Stimulated activated CD4-positive, alpha-beta T cell treated with anti-CD3 and anti-CD28 coated beads, Interleukin-2, amount 100 ng/mL, for 4 hours (primary cell): ENCODE data around the gene ARHGAP26.

Experiments
- DNase-seq: peaks from one replicate; pipeline ENCODE4 v3.0.0-alpha.2; 2020; ENCODE audit warnings: low read depth

The ARHGAP26 gene

DNA sequence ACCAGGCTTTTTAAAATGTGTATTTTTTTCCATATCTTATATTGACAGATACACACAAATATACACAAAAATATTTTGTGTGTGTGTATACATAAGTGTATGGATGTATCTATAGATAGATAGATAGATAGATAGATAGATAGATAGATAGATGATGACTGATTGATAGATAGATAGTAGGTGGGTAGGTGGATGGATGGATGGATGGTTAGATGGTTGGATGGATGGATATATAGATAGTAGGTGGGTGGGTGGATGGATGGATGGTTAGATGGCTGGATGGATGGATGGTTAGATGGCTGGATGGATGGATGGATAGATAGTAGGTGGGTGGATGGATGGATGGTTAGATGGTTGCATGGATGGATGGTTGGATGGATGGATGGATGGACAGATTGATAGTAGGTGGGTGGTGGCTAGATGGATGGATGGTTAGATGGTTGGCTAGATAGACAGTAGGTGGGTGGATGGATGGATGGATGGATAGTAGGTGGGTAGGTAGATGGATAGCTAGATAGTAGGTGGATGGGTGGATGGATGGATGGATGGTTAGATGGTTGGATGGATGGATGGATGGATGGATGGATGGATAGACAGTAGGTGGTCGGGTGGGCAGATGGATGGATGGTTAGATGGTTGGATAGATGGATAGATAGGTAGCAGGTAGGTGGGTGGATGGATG, 477.1 kb downstream of the ARHGAP26 start:
- no peak for DNase-seq

DNA sequence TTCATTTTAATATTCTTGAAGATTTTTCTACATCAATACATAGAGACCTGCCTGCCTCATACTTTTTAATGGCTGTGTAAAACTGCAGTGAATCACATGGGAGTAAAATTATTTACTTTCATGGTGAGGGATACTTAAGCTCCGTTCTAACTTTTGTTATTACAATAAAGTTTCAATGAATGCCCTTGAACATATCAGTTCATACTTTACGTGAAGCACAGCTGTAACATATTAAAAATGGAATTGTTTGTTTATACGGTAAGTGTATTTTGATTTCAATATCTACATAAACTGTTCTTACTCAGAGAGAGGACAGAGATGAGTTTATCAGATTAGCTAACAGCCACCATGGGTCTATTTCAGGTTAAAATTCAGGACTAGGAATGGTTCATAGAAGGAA, 478.2 kb downstream of the ARHGAP26 start:
- DNase-seq, result no peak

DNA sequence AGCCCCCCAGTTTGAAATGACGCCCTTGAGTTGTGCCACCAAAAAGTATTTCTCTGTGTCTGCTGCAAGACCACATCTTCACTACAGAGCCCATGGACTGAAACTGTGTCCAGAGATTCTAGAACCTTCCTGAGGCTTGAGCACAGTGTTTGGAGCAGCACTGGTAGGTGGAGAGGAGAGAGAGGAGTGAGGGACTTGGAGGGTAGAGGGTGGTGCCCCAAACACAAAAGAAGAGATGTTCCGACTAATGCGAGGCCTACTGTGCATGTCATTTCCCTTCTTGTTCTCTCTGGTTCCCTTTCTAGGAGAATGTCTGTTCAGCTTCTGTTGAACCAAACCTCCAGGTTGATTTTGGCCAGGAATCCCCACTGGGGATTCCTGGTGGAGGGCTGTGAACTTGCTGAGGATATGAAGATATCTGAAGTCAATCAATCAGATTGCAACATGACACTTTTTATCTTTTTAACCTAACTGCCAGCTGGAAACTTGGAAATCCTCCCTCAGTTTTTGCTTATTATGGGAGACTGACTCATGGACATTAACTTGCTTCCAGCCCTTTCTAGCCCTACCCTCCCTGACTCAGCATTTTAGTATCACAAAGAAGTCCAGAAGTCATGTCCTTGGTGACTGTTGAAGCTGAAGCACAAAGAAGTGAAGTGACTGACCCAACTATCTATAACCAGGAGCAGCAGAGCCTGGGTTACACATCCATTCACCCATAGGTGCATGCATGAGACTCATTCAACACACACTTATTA, 478.8 kb downstream of the ARHGAP26 start:
- no peak for DNase-seq

DNA sequence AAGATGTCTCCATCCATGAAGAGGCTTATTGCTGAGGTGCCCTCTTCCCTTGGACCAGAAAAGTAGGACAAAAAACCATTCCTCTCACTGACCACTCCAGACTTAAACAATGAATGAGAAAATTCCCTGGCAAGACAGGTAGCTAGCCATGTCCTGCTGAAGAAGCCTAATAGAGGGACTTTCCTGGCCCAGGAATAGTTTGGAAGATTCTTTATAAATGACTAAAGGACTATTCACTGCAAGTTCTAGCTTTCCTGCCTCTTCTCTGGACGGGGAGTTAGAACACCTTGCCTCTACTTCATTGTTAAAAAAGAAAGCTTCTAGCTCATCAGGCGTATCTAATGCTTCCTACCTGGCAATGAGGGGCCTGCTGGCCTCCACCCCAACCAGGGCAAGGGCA, 479.7 kb downstream of the ARHGAP26 start:
- DNase-seq, result no peak

DNA sequence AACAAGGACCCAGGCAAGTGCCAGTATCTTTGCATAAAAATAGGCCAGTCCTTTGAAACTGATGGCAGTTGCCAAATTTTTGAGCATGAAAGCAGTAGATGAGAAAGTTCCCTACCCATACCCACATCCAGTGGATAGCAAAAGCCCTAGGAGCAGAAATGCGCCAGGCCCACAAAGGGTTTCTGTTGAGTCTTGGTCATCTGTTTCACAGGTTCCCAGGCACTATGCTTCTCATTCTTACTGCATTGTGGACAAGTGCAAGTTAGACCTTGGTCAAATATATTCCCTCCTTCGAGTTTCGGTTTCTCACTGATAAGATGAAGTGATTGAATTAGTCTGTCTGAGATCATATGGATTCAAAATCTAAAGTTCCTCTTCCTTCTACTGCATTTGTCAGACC, 481.0 kb downstream of the ARHGAP26 start:
- no peak for DNase-seq

DNA sequence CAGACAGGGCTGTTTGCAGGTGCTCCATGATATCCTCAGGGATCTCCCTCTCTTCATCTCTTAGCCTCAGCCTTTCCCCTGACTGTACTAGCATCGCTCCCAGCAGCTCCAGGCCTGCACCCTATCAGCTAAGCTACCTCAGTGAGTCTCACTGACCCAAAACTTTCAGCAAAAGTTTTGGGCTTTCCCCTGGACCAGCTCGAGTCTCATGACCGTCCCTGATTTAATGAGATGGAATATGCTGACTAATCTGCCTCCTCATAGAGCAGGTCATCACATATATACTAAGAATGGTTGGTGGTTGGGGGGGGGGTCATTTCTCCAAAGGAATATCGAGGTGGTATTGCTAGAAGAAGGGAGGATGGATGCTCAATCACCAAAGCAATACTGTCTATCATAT, 481.8 kb downstream of the ARHGAP26 start:
- DNase-seq, result no peak

DNA sequence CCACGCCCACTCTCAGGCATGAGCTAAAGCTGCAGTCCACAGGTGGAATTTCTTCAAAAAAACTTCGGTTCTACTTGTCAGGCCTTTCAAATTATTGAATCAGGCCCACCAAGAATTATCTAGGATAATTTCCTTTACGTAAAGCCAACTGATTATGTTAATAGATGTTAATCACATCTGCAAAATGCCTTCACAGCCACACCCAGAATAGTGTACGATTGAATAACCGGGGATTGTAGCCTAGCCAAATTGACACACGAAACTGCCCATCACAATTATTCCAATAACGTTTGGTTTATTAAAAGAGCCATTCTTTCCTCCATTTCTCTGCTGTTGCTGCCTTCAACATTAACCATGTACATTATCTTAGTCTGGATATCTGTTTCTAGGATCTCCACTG, 484.6 kb downstream of the ARHGAP26 start:
- no peak for DNase-seq

DNA sequence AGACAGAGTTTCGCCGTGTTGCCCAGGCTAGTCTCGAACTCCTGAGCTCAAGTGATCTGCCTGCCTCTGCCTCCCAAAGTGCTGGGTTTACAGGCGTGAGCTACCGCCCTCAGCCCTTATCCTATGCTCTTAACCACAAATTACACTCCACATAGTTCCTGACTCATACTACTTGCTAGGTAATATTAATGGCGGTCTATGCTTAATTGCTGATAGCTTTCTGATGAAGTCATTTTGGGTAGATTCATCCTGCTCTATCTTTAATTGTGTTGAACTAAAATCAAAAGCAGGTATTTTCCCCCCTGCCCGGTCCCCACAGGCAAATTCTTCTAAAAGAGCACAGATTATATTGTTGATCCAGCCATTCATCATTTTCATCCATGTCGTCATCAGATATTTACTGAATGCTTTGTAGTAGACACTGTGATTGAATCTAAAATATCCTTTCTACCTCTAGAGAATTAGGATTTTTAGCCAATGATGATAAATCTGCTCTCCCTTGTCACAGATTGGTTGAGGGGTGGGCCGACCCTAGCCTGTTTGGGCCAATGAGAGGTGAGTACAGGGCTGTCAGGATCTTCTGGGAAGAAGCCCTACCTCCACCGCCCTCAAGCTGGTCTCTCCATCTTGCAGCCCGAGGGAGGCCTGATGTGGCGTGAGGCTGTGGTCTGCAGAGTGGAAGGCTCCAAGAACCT, 488.5 kb downstream of the ARHGAP26 start:
- DNase-seq, result no peak

DNA sequence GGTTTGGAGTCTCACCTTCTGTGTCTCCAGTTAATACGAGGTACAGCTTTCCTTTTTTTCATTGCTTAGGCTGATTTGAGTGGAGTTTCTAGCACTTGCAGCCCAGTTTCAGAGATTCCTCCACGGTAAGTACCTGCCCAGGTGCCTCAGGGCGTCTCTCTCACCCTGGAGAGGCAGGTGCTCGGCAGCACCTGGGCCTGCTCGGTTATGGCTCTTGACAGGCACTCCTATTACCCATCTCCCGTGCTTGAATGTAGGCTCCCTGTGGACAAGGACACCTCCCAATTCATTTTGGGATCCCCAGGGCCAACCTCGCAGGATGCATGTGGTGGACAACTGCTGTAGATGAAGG, 489.1 kb downstream of the ARHGAP26 start:
- no peak for DNase-seq

DNA sequence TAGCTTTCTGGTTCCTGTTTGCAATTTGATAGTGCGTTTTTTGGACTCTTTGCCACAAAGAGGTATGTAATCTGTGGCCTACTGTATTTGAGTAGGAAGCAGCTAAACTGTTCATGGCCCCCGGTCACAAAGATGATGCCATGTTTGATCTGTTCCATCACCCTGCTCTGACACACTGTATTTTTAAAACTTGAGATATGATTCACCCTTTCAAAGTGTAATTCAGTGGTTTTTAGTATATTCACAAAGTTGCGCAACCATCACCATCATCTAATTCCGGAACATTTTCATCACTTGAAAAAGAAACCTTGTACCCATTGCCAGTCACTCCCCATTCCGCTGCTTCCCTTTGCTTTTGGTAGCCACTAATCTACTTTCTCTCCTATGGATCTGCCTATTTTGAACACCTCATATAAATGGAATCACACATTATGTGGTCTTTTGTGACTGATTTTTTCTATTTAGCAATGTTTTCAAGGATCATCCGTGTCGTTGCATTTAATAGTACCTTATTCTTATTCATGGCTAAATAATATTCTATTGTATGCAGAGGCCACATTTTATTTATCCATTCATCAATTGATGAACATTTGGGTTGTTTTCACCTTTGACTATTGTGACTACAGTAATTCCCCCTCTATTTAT, 491.7 kb downstream of the ARHGAP26 start:
- DNase-seq, result no peak

DNA sequence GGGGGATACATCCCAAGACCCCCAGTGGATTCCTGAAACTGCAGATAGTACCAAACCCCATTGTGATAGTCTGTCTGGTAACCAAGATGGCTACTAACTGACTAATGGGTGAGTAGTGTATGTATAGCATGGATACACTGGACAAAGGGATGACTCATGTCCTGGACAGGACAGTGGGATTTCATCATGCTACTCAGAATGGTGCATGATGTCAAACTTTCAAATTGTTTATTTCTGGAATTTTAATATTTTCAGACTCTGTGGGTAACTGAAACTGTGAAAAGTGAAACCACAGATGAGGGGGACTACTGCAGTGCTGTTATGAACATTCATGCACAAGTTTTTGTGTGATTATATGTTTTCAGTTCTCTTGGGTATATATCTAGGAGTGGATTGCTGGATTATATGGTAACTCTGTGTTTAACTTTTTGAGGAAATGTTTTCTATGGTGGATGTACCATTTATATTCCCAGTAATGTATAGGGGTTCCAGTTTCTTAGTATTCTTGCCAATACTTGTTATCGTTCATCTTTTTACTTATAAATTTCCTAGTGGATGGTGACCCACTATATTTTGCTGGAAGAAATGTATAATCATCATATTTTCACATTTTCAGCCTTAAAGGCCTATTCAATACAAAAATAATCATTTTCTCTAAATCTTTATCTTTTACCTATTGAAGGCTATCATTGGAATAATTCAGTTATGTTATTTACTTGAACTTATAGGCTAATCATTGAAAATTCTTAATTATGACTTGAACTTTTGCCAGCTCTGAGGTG, 492.4 kb downstream of the ARHGAP26 start:
- no peak for DNase-seq

DNA sequence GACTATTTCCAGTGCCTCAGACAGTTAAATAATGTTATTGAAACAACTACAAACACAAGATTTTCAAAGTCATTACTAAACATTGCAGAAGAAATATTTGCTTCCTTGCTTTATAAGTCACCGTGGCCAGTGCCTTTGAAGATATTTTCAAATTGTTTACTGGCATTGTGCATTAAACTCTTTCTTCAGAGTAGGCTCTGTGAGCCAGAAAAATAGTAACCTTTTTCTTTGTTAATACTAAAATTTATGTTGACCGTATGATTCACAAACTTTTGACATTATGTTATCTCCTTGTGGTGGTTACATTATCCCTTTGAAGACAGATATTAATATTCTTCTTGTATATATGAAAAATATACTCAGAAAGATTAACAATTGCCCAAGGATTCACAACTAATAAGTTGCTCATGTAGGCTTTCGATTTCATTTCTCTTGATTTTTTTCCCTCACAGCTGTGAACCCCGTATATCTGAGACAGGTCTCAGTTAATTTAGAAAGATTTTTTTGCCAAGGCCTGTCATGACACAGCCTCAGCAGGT, 493.2 kb downstream of the ARHGAP26 start:
- DNase-seq, result no peak

DNA sequence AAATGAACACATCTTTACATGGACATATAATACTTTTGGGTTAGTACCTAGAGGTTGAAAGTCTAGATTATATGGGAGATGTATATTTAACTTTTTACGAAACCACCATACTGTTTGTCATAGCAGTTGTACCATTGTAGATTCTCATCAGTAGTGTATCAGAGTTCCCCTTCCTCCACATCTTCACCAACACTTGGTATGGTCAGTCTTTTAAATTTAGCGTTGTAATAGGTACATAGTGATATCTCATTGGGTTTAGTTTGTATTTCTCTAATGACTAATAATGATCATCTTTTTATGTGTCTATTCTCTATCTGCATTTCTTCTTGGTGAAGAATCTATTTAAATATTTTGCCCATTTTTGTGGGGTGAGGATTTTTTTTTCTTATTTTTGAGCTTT, 495.8 kb downstream of the ARHGAP26 start:
- no peak for DNase-seq

DNA sequence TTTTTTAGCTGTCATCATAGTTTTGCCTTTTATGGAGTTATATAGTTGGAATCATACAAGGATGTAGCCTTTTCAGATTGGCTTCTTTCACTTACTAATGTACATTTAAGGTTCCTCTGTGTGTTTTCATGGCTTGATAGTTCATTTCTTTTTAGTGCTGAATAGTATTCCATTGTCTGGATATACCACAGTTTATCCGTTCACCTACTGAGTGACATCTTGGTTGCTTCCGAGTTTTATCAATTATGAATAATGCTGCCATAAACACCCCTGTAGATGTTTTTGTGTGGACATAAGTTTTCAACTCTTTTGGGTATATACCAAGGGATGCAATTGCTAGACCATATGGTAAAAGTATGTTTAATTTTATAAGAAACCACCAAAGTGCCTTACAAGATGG, 497.0 kb downstream of the ARHGAP26 start:
- no peak for DNase-seq

DNA sequence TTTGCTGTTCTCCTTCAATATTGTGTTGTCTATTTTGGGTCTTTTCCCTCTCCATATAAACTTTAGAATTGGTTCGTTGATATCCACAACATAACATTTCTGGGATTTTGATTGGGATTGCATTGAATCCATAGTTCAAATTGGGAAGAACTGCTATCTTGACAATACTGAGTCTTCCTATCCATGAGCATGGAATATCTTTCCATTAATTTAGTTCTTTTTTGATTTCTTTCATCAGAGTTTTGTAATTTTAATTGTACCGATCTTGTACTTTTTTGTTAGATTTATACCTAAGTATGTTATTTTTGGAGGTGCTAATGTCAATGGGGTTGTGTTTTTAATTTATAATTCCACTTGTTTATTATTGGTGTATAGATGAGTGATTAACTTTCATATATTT, 498.2 kb downstream of the ARHGAP26 start:
- DNase-seq, result no peak

DNA sequence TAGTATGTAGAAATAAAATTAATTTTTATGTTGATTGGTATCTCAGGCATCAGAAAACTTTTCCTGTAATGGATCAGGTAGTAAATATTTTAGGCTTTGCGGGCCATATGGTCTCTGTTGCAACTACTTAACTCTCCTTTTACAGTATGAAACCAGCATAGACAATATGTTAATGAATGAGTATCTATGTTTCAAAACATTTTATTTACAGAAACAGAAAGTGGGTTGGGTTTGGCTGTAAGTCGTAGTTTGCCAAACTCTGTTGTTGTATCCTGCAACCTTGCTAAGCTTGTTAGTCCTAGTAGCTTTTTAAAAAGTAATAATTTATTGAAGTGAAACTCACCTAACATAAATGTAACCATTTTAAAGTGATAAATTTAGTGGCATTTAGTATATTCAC, 501.3 kb downstream of the ARHGAP26 start:
- no peak for DNase-seq

DNA sequence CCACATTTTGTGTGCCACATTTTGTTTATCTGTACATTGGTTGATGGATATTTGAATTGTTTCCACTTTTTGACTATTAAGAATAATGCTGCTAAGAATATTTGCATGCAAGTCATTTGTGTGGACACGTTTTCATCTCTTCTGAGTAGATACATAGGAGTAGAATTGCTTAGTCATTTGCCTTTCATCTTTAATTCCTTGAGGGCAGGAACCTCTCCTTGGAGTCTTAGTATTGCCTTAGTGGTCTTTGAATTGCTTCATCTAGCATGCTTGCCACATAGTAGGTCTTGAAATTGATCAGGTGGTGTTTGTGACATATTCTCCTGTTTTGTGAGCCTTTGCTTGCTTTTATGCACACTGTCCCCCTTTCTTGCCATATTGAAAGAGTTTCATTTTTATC, 504.8 kb downstream of the ARHGAP26 start:
- DNase-seq, result no peak

DNA sequence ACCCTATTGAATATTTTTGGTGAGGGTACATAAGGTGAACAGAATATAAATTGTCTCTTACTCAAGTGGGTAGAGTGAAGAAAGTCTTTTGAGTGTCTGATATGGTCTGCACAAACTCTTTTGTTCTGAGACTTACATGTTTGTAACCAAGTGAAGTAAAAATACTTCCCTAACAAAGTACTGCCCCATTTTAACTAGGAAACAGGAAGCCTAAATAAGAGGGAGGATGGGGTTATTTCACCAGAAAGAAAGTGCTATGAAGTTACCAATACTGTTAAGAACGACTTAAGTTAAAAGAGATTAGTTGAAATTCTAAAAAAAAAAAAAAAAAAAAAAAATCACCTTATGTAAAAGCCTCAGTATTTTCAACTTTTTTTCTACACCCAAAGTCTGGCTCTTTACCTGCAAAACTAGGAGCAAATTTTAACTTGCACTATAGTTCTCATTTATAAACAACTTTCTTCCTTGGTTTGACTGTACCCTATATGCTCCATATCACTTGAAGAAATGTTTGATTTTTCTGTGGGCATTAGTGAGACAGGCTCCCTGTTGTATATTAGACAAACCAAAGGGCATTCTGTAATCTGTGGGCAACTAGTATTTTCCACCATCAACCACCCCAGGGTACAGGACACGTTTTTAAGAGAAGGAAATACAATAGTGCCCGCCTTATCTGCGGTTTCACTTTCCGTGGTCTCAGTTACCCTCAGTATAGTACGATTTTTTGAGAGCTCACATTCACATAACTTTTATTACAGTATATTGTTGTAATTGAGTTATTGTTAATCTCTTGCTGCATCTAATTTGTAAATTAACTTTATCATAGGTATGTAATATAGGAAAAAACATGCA, 505.6 kb downstream of the ARHGAP26 start:
- no peak for DNase-seq

DNA sequence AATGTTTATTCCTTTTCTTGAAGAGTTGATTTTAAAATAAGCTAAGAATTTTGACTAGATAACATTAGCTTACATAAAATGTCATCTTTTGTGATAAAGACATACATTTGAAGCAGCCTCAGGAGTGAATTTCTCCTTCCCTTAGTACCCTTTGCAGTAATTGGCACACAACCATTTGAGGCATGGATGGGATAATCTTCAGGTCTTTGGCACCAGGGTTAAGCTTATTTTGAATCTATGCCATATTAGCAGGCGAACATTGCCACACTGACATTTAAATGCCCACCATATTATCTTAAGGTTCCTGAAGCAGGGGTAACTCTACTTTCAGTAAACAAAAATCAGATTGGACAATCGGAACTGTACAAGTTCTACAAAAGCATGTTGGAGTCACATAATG, 507.4 kb downstream of the ARHGAP26 start:
- DNase-seq, result no peak
